ENCODE results near the gene TBCB. TPM values are rescaled to one million over a fixed set of nuclear protein-coding genes. Genes with fewer than 3 reads are reported as not detected.

The TBCB gene
- total and polyA plus RNA-seq, 9 of the 15 experiments (the other 6 are each of a cell fraction or from before 2014, with no cell fraction given), result 3.5 to 115 (median 58.9) TPM

DNA sequence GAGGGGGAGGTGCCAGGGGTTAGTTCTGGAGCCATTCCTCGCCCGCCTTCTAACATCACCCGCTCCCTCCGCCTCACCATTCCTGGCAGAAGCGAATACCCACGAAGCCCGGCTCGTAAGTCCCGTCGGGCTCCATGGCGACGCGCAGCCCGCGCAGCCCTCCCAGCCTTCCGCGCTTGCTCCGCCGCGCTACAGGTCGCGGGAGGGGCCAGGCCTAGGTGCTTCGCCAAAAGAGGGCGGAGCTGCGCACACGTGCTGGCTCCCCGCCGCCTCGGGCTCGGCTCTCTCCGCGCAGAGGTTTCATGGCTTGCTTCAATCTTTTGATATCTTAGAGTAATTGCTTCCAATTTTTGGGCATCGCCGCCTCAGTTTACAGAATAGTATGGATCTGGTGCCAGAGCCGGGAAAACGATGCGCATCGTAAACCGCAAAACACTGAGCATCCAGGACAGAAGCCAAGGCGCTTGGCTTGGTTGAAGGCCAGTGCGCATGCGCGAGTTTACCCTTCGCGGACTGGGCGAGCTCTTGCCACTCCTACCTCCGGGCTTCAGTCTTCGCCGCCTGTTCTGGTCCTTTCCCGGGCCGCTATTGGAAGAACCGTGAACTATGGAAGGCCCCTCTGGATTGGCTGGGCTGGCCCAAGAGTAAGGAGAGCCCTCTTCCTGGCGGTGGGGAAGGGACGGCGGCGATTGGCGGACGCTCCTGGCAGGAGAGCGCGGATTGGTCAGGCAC lies 381 bp upstream of the TBCB start, which contains the start of gene POLR2I (continued):
- TF ChIP-seq MTA1 (IDR thresholded peaks at IDR 0.05; ENCODE audit: borderline replicate concordance), result no peak
- no peak for TF ChIP-seq EHMT2 (IDR thresholded peaks at IDR 0.05)
- TF ChIP-seq NRF1 (conservative IDR thresholded peaks at IDR 0.05 in 1 of 2, IDR thresholded peaks at IDR 0.05 in 1 of 2), result peak; percentile 100
- TF ChIP-seq, protein P1, sequence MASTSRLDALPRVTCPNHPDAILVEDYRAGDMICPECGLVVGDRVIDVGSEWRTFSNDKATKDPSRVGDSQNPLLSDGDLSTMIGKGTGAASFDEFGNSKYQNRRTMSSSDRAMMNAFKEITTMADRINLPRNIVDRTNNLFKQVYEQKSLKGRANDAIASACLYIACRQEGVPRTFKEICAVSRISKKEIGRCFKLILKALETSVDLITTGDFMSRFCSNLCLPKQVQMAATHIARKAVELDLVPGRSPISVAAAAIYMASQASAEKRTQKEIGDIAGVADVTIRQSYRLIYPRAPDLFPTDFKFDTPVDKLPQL (IDR thresholded peaks at IDR 0.05; ENCODE audit: extremely low read depth, insufficient read length), result no peak
- peak in 1 of 2 experiments; percentile 46; a peak in 2 of 4 replicates for TF ChIP-seq TRIM24 (IDR thresholded peaks at IDR 0.05)
- TF ChIP-seq, protein P2, sequence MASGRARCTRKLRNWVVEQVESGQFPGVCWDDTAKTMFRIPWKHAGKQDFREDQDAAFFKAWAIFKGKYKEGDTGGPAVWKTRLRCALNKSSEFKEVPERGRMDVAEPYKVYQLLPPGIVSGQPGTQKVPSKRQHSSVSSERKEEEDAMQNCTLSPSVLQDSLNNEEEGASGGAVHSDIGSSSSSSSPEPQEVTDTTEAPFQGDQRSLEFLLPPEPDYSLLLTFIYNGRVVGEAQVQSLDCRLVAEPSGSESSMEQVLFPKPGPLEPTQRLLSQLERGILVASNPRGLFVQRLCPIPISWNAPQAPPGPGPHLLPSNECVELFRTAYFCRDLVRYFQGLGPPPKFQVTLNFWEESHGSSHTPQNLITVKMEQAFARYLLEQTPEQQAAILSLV (tag; IDR thresholded peaks at IDR 0.05), result no peak
- peak; percentile 74; the same call in 1 of the 2 replicates for TF ChIP-seq TOE1 (IDR thresholded peaks at IDR 0.05; ENCODE audit: borderline replicate concordance)
- TF ChIP-seq TOE1 (CRISPR knock-in tag; IDR thresholded peaks at IDR 0.05; ENCODE audit: borderline replicate concordance, low read depth), result no peak
- TF ChIP-seq ZNF134 (CRISPR knock-in tag; conservative IDR thresholded peaks at IDR 0.05), result 0 out of 2 replicates have a peak, but pooled peaks have one; percentile 28
- no peak for TF ChIP-seq HDAC6 (IDR thresholded peaks at IDR 0.05; ENCODE audit: low read depth, low read length)
- TF ChIP-seq, protein P3, sequence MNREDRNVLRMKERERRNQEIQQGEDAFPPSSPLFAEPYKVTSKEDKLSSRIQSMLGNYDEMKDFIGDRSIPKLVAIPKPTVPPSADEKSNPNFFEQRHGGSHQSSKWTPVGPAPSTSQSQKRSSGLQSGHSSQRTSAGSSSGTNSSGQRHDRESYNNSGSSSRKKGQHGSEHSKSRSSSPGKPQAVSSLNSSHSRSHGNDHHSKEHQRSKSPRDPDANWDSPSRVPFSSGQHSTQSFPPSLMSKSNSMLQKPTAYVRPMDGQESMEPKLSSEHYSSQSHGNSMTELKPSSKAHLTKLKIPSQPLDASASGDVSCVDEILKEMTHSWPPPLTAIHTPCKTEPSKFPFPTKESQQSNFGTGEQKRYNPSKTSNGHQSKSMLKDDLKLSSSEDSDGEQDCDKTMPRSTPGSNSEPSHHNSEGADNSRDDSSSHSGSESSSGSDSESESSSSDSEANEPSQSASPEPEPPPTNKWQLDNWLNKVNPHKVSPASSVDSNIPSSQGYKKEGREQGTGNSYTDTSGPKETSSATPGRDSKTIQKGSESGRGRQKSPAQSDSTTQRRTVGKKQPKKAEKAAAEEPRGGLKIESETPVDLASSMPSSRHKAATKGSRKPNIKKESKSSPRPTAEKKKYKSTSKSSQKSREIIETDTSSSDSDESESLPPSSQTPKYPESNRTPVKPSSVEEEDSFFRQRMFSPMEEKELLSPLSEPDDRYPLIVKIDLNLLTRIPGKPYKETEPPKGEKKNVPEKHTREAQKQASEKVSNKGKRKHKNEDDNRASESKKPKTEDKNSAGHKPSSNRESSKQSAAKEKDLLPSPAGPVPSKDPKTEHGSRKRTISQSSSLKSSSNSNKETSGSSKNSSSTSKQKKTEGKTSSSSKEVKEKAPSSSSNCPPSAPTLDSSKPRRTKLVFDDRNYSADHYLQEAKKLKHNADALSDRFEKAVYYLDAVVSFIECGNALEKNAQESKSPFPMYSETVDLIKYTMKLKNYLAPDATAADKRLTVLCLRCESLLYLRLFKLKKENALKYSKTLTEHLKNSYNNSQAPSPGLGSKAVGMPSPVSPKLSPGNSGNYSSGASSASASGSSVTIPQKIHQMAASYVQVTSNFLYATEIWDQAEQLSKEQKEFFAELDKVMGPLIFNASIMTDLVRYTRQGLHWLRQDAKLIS (CRISPR knock-in tag; IDR thresholded peaks at IDR 0.05), result no peak
- TF ChIP-seq RBFOX2 (IDR thresholded peaks at IDR 0.05; ENCODE audit: low read depth, low read length), result peak; percentile 81
- TF ChIP-seq POLR2AphosphoS5 (IDR thresholded peaks at IDR 0.05; ENCODE audit: control insufficient read depth, insufficient read depth, low read depth, low read length), result peak; percentile 34; the same call in 1 of the 2 replicates
- TF ChIP-seq MYC (IDR thresholded peaks at IDR 0.05; ENCODE audit: low read depth, low read length), result peak; percentile 99
- peak; percentile 97 for TF ChIP-seq MYC (CRISPR knock-in tag; IDR thresholded peaks at IDR 0.05; ENCODE audit: borderline replicate concordance, low read depth)
- TF ChIP-seq, protein P4, sequence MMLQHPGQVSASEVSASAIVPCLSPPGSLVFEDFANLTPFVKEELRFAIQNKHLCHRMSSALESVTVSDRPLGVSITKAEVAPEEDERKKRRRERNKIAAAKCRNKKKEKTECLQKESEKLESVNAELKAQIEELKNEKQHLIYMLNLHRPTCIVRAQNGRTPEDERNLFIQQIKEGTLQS (IDR thresholded peaks at IDR 0.05), result no peak
- TF ChIP-seq, protein P4 (CRISPR knock-in tag; conservative IDR thresholded peaks at IDR 0.05), result peak; percentile 37; the same call in 1 of the 2 replicates
- TF ChIP-seq SMAD3 (CRISPR knock-in tag; conservative IDR thresholded peaks at IDR 0.05), result 0 out of 2 replicates have a peak, but pooled peaks have one; percentile 17
- TF ChIP-seq PTTG1 (tag; IDR thresholded peaks at IDR 0.05; ENCODE audit: low read depth), result no peak
- peak; percentile 98 for TF ChIP-seq BHLHE40 (IDR thresholded peaks at IDR 0.05; ENCODE audit: low read length)
- peak; percentile 66 for TF ChIP-seq CREM (IDR thresholded peaks at IDR 0.05; ENCODE audit: low read depth)
- peak; percentile 80 for TF ChIP-seq POLR2G (IDR thresholded peaks at IDR 0.05; ENCODE audit: low read depth, low read length)
- peak; percentile 57; the same call in 1 of the 2 replicates for TF ChIP-seq SIN3B (IDR thresholded peaks at IDR 0.05; ENCODE audit: low read depth)

Data from K562 (cell line).